GM23248 (cell line): ENCODE data around the gene MACROD2.

Source experiments
- EZH2 ChIP-seq: fragments of 200-600 bp; sonication (generic); IDR thresholded peaks from 2 replicates; pipeline ENCODE4 v1.6.1; 2018; ENCODE audit warnings: antibody characterized with exemption, mild to moderate bottlenecking; ENCODE audit not compliant: insufficient read depth, poor library complexity, severe bottlenecking
- EZH2phosphoT487 ChIP-seq: fragments of 200-600 bp; sonication (generic); IDR thresholded peaks from 2 replicates; pipeline ENCODE4 v1.6.1; 2018; ENCODE audit warnings: antibody characterized with exemption, moderate library complexity, mild to moderate bottlenecking, low read depth; ENCODE audit not compliant: insufficient read depth

GRCh38 chr20:14649662-14650061 lies 654.3 kb downstream of the MACROD2 start:
- TF ChIP-seq EZH2phosphoT487 (no peak), EZH2 (no peak)
